Hepatocyte (in vitro differentiated cells): Measurements from ENCODE around the gene KCND3. TPM values are rescaled to one million over a fixed set of nuclear protein-coding genes. Genes with fewer than 3 reads are reported as not detected.

ENCODE experiments used
- DNase-seq: peaks from one replicate; pipeline ENCODE4 v3.0.0-alpha.2; 2016; ENCODE audit warnings: low spot score
- H2AFZ ChIP-seq: fragments of 200-600 bp; sonication (generic); 2 replicates; pipeline ENCODE4 v1.6.0; 2016; ENCODE audit warnings: antibody characterized with exemption, mild to moderate bottlenecking
- H3K27ac ChIP-seq: fragments of 200-600 bp; sonication (generic); 2 replicates; pipeline ENCODE4 v1.5.1; 2016; ENCODE audit warnings: mild to moderate bottlenecking
- H3K27me3 ChIP-seq: fragments of 200-600 bp; sonication (generic); 2 replicates; pipeline ENCODE4 v1.6.1; 2016
- H3K36me3 ChIP-seq: fragments of 200-600 bp; sonication (generic); replicated peaks from 2 replicates; pipeline ENCODE4 v1.5.1; 2016; ENCODE audit warnings: low read depth; ENCODE audit not compliant: insufficient read depth
- H3K4me1 ChIP-seq: fragments of 200-600 bp; sonication (generic); 2 replicates; pipeline ENCODE4 v1.5.1; 2016; ENCODE audit warnings: mild to moderate bottlenecking, moderate library complexity; ENCODE audit not compliant: insufficient read depth
- H3K4me2 ChIP-seq: fragments of 200-600 bp; sonication (generic); 2 replicates; pipeline ENCODE4 v1.6.0; 2016
- H3K4me3 ChIP-seq: fragments of 200-600 bp; sonication (generic); 2 replicates; pipeline ENCODE4 v1.5.1; 2016; ENCODE audit warnings: mild to moderate bottlenecking
- H3K79me2 ChIP-seq: fragments of 200-600 bp; sonication (generic); 2 replicates; pipeline ENCODE4 v1.6.0; 2017; ENCODE audit warnings: mild to moderate bottlenecking
- H3K9me2 ChIP-seq: fragments of 200-600 bp; sonication (generic); replicated peaks from 2 replicates; pipeline ENCODE4 v1.6.0; 2017; ENCODE audit warnings: mild to moderate bottlenecking; ENCODE audit not compliant: insufficient read depth
- H3K9me3 ChIP-seq: fragments of 200-600 bp; sonication (generic); 2 replicates; pipeline ENCODE4 v1.5.1; 2016; ENCODE audit warnings: low read depth, mild to moderate bottlenecking
- H4K20me1 ChIP-seq: fragments of 200-600 bp; sonication (generic); 2 replicates; pipeline ENCODE4 v1.6.0; 2016; ENCODE audit warnings: mild to moderate bottlenecking; ENCODE audit not compliant: insufficient read depth, poor library complexity, severe bottlenecking
- CTCF ChIP-seq: fragments of 200-600 bp; sonication (generic); IDR thresholded peaks from 2 replicates; pipeline ENCODE4 v1.5.1; 2016; ENCODE audit warnings: antibody characterized with exemption, mild to moderate bottlenecking; ENCODE audit not compliant: poor library complexity
- EZH2 ChIP-seq: fragments of 200-600 bp; sonication (generic); IDR thresholded peaks from 2 replicates; pipeline ENCODE4 v1.6.1; 2016; ENCODE audit warnings: antibody characterized with exemption, mild to moderate bottlenecking, borderline replicate concordance
- EZH2phosphoT487 ChIP-seq: fragments of 200-600 bp; sonication (generic); IDR thresholded peaks from one replicate; pipeline ENCODE4 v1.6.1; 2018; ENCODE audit warnings: antibody characterized with exemption, mild to moderate bottlenecking, low read depth, moderate library complexity; ENCODE audit not compliant: unreplicated experiment, severe bottlenecking
- WGBS: methylation state at CpG from one replicate; pipeline ENCODE4 v1.1.6; 2016; ENCODE audit warnings: low lambda C conversion rate; ENCODE audit errors: missing lambda C conversion rate; 5-methylcytosine and 5-hydroxymethylcytosine counted together
- polyA plus RNA-seq: library from polyadenylated mRNA; unstranded; fragments of >200 nt; fragmentation: Nextera tagmentation; extraction: Ambion mirVana; gene quantifications from 2 replicates; pipeline ENCODE4 v1.2.1, GENCODE V29; 2016
- total RNA-seq: library from RNA; depleted of rRNA; stranded (reverse); fragments of >200 nt; gene quantifications from 2 replicates; pipeline ENCODE4 v1.2.3, GENCODE V29; 2014

KCND3 gene
- total and polyA plus RNA-seq, 2 experiments from 2014 or later, result 1.4 to 2.7 TPM

- H3K4me2 ChIP-seq, result no peak overlapping the region
- no peaks in the 10 kb centered on the region for H3K9me2 ChIP-seq
- H3K27me3 ChIP-seq, result no peaks in the 10 kb centered on the region
- H3K79me2 ChIP-seq, result no peaks in the 10 kb centered on the region
- WGBS, result 46% methylated on average over 4 of the region's 4 CpGs
- no peak for TF ChIP-seq EZH2
- no peak for TF ChIP-seq CTCF
- no peak for TF ChIP-seq EZH2phosphoT487
- no peaks in the 10 kb centered on the region for H4K20me1 ChIP-seq
- no peaks in the 10 kb centered on the region for H3K36me3 ChIP-seq
- no peak for DNase-seq
- H3K4me3 ChIP-seq, result no peak overlapping the region
- H3K4me1 ChIP-seq, result no peaks in the 10 kb centered on the region
- no peak overlapping the region for H3K27ac ChIP-seq
- H3K9me3 ChIP-seq, result no peaks in the 10 kb centered on the region
- H2AFZ ChIP-seq, result no peak overlapping the region
Observed at GRCh38 chr1:112021263-112021662, 31.8 kb upstream of the KCND3 start.

GRCh38 chr1:112017183-112017582 lies 27.7 kb upstream of the KCND3 start:
- Histone ChIP-seq H3K4me2 (no peak overlapping the region), H3K27me3 (no peaks in the 10 kb centered on the region), H2AFZ (no peak overlapping the region), H3K27ac (no peak overlapping the region), H3K9me2 (no peaks in the 10 kb centered on the region), H3K4me3 (no peak overlapping the region), H3K79me2 (no peaks in the 10 kb centered on the region), H3K36me3 (no peaks in the 10 kb centered on the region), H3K4me1 (no peaks in the 10 kb centered on the region), H3K9me3 (no peaks in the 10 kb centered on the region), H4K20me1 (no peaks in the 10 kb centered on the region)
- no peak for DNase-seq
- 75% methylated on average over 6 of the region's 6 CpGs for WGBS
- TF ChIP-seq CTCF, result no peak
- no peak for TF ChIP-seq EZH2phosphoT487
- TF ChIP-seq EZH2, result no peak

GRCh38 chr1:112012823-112013222 lies 23.4 kb upstream of the KCND3 start:
- Histone ChIP-seq H3K27ac (no peak overlapping the region), H3K36me3 (no peaks in the 10 kb centered on the region), H4K20me1 (no peaks in the 10 kb centered on the region), H3K79me2 (no peaks in the 10 kb centered on the region), H3K4me1 (no peaks in the 10 kb centered on the region), H3K9me2 (no peaks in the 10 kb centered on the region), H2AFZ (no peak overlapping the region), H3K4me3 (no peak overlapping the region), H3K4me2 (no peak overlapping the region), H3K9me3 (no peaks in the 10 kb centered on the region), H3K27me3 (no peaks in the 10 kb centered on the region)
- 100% methylated on average over 1 of the region's 1 CpG for WGBS
- no peak for DNase-seq
- TF ChIP-seq EZH2 (no peak), CTCF (no peak), EZH2phosphoT487 (no peak)

GRCh38 chr1:112011202-112011601 lies 21.7 kb upstream of the KCND3 start:
- TF ChIP-seq CTCF (no peak), EZH2 (no peak), EZH2phosphoT487 (no peak)
- no peaks in the 10 kb centered on the region for H3K79me2 ChIP-seq
- H3K9me3 ChIP-seq, result no peaks in the 10 kb centered on the region
- no peaks in the 10 kb centered on the region for H3K36me3 ChIP-seq
- WGBS, result 69% methylated on average over 3 of the region's 3 CpGs
- H3K9me2 ChIP-seq, result no peaks in the 10 kb centered on the region
- H3K4me3 ChIP-seq, result no peak overlapping the region
- H3K27ac ChIP-seq, result no peak overlapping the region
- no peak overlapping the region for H2AFZ ChIP-seq
- DNase-seq, result peak; percentile 32
- no peak overlapping the region for H3K4me2 ChIP-seq
- no peaks in the 10 kb centered on the region for H3K27me3 ChIP-seq
- H4K20me1 ChIP-seq, result no peaks in the 10 kb centered on the region
- H3K4me1 ChIP-seq, result no peaks in the 10 kb centered on the region
